Loucy (cell line): ENCODE measurements around the gene ANO10.
"Not testable (repeated sequence)": the region's sequence is repeated elsewhere in the genome, so short reads cannot be mapped to it uniquely, and the experiment has no call there.

Source experiments
- H2AFZ ChIP-seq: fragments of 200-600 bp; sonication (generic); 2 replicates; pipeline ENCODE4 v1.6.0; 2016; ENCODE audit warnings: antibody characterized with exemption, mild to moderate bottlenecking, low read length, moderate library complexity
- H3F3A ChIP-seq: fragments of 200-600 bp; 2 replicates; pipeline ENCODE4 v1.6.0; 2016; ENCODE audit warnings: antibody characterized with exemption, low read depth, mild to moderate bottlenecking
- H3K27me3 ChIP-seq: fragments of 200-600 bp; sonication (generic); 2 replicates; pipeline ENCODE4 v1.6.1; 2014; ENCODE audit warnings: low read length, mild to moderate bottlenecking; ENCODE audit not compliant: insufficient read depth, poor library complexity, severe bottlenecking
- H3K36me3 ChIP-seq: fragments of 200-600 bp; sonication (generic); 2 replicates; pipeline ENCODE4 v1.6.1; 2016; ENCODE audit warnings: low read length; ENCODE audit not compliant: insufficient read depth
- H3K4me1 ChIP-seq: fragments of 200-600 bp; sonication (generic); 2 replicates; pipeline ENCODE4 v1.5.1; 2014; ENCODE audit warnings: low read length, mild to moderate bottlenecking; ENCODE audit not compliant: insufficient read depth, poor library complexity, severe bottlenecking
- H3K4me2 ChIP-seq: fragments of 200-600 bp; sonication (generic); 2 replicates; pipeline ENCODE4 v1.6.0; 2014; ENCODE audit warnings: antibody characterized with exemption, low read length, low read depth, mild to moderate bottlenecking; ENCODE audit not compliant: poor library complexity, severe bottlenecking
- H3K4me3 ChIP-seq: fragments of 200-600 bp; sonication (generic); 2 replicates; pipeline ENCODE4 v1.5.1; 2014; ENCODE audit warnings: low read length, mild to moderate bottlenecking, mixed read lengths; ENCODE audit not compliant: poor library complexity, severe bottlenecking
- H3K79me2 ChIP-seq: fragments of 200-600 bp; sonication (generic); 2 replicates; pipeline ENCODE4 v1.6.1; 2014; ENCODE audit warnings: low read length; ENCODE audit not compliant: insufficient read depth
- H3K9ac ChIP-seq: fragments of 200-600 bp; sonication (generic); 2 replicates; pipeline ENCODE4 v1.6.0; 2014; ENCODE audit warnings: mild to moderate bottlenecking, low read depth, low read length, moderate library complexity; ENCODE audit not compliant: poor library complexity, severe bottlenecking
- H3K9me2 ChIP-seq: fragments of 200-600 bp; sonication (generic); replicated peaks from 2 replicates; pipeline ENCODE4 v1.6.1; 2016; ENCODE audit warnings: low read depth, low read length, mixed read lengths
- H3K9me3 ChIP-seq: fragments of 200-600 bp; sonication (generic); 2 replicates; pipeline ENCODE4 v1.6.1; 2014; ENCODE audit warnings: mild to moderate bottlenecking, antibody characterized with exemption, low read length, low read depth; ENCODE audit not compliant: insufficient read depth
- H4K20me1 ChIP-seq: fragments of 200-600 bp; sonication (generic); 2 replicates; pipeline ENCODE4 v1.6.0; 2014; ENCODE audit warnings: antibody characterized with exemption, low read length, mild to moderate bottlenecking; ENCODE audit not compliant: insufficient read depth, poor library complexity, severe bottlenecking
- CTCF ChIP-seq: fragments of 200-600 bp; sonication (generic); conservative IDR thresholded peaks from 2 replicates; pipeline ENCODE4 v1.5.1; 2014; ENCODE audit warnings: mild to moderate bottlenecking, antibody characterized with exemption, low read length
- EZH2phosphoT487 ChIP-seq: fragments of 200-600 bp; IDR thresholded peaks from 2 replicates; pipeline ENCODE4 v1.6.1; 2018; ENCODE audit warnings: antibody characterized with exemption, mild to moderate bottlenecking, moderate library complexity, borderline replicate concordance

ANO10 gene, protein sequence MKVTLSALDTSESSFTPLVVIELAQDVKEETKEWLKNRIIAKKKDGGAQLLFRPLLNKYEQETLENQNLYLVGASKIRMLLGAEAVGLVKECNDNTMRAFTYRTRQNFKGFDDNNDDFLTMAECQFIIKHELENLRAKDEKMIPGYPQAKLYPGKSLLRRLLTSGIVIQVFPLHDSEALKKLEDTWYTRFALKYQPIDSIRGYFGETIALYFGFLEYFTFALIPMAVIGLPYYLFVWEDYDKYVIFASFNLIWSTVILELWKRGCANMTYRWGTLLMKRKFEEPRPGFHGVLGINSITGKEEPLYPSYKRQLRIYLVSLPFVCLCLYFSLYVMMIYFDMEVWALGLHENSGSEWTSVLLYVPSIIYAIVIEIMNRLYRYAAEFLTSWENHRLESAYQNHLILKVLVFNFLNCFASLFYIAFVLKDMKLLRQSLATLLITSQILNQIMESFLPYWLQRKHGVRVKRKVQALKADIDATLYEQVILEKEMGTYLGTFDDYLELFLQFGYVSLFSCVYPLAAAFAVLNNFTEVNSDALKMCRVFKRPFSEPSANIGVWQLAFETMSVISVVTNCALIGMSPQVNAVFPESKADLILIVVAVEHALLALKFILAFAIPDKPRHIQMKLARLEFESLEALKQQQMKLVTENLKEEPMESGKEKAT

GRCh38 chr3:43621656-43622432 lies at the start of gene ANO10:
ANO10 (minus strand) TSS chr3:43622011; CDS start chr3:43605852, 16,159 bp downstream.
- H3K27me3 ChIP-seq: no peaks in the 10 kb centered on the region
- H3K79me2 ChIP-seq: peaks cover 8% of the 10 kb centered on the region; the same call in 1 of the 2 replicates
- peak within 1 kb of the TSS; percentile 98 for H2AFZ ChIP-seq
- H3K9ac ChIP-seq: peak within 1 kb of the TSS; percentile 87
- H3F3A ChIP-seq: no peaks in the 10 kb centered on the region
- no peaks in the 10 kb centered on the region for H3K9me3 ChIP-seq
- H3K36me3 ChIP-seq: no peaks in the 10 kb centered on the region
- TF ChIP-seq CTCF: no peak
- TF ChIP-seq EZH2phosphoT487: no peak
- H4K20me1 ChIP-seq: no peaks in the 10 kb centered on the region
- H3K4me3 ChIP-seq: peak within 1 kb of the TSS; percentile 77
- H3K4me1 ChIP-seq: peaks cover 12% of the 10 kb centered on the region
- H3K9me2 ChIP-seq: no peaks in the 10 kb centered on the region
- H3K4me2 ChIP-seq: peak within 1 kb of the TSS; percentile 91

DNA sequence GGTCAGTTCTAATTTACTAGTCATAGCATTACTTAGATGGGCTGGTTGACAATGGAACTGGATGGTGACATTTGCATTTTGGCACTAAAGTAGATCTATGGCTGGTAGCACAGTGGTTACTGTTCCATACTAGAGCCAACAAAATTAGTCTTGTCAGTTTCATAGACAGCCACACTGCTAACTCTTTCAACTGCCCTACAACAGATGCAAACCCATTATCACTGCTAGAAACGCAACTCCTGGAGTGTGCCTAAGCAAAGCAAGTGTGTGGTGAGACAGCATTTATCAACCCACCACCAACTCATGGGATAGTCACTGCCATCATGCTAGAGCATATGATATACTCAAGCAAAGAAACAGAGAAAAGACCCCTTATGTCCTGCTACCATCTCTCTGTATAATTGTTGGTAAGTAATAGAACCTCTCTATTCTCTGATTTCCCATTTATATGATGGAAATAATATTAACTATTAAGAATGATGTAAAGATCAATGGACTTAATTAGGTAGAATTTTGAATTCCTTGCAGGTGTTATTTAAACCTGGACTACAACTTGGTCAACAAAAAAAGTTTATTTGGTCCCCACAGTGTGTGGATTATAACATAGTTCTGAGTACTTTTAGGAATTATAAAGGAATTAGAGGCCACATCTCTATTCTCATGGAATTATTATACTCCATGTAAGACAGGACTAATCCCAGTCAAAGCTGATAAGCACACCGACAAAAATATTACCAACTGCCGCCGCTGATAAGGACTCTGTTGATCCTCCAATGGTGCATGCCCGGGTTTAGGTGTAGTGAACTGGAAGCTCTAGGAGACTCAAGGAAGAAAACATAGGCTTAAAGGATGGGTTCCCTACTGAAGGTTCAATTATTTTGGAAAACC lies 49.1 kb upstream of the ANO10 start:
- no peak overlapping the region for H3K9ac ChIP-seq
- no peak overlapping the region for H3K4me3 ChIP-seq
- H3K36me3 ChIP-seq: no peaks in the 10 kb centered on the region
- no peak overlapping the region for H2AFZ ChIP-seq
- H3K27me3 ChIP-seq: no peaks in the 10 kb centered on the region
- no peak overlapping the region for H3K4me2 ChIP-seq
- no peaks in the 10 kb centered on the region for H3K4me1 ChIP-seq
- H3K9me2 ChIP-seq: no peaks in the 10 kb centered on the region
- TF ChIP-seq EZH2phosphoT487 (no peak), CTCF (no peak)
- no peaks in the 10 kb centered on the region for H3K9me3 ChIP-seq
- no peaks in the 10 kb centered on the region for H3K79me2 ChIP-seq
- H3F3A ChIP-seq: no peaks in the 10 kb centered on the region
- H4K20me1 ChIP-seq: no peaks in the 10 kb centered on the region

- not testable (repeated sequence) for H3K36me3 ChIP-seq, H3K9ac ChIP-seq, H3F3A ChIP-seq, H3K79me2 ChIP-seq, H3K4me3 ChIP-seq, H3K4me1 ChIP-seq, H4K20me1 ChIP-seq, H3K9me2 ChIP-seq, H3K9me3 ChIP-seq, H3K27me3 ChIP-seq, H3K4me2 ChIP-seq, H2AFZ ChIP-seq
Measured at GRCh38 chr3:43665011-43665410, 43.2 kb upstream of the ANO10 start.

- H3K9me2 ChIP-seq, H3K9me3 ChIP-seq, H3K79me2 ChIP-seq, H3K4me3 ChIP-seq, H2AFZ ChIP-seq, H3F3A ChIP-seq, H3K27me3 ChIP-seq, H3K36me3 ChIP-seq, H3K9ac ChIP-seq, H3K4me1 ChIP-seq, H3K4me2 ChIP-seq, H4K20me1 ChIP-seq: not testable (repeated sequence)
Measured at GRCh38 chr3:43661376-43661775, 39.6 kb upstream of the ANO10 start.
